Ishikawa (cell line): ENCODE results near the gene ASB1.

Experiments used
- CEBPB ChIP-seq: IDR thresholded peaks from 2 replicates; pipeline ENCODE4 v1.6.1; 2012
- CREB1 ChIP-seq: IDR thresholded peaks from 2 replicates; pipeline ENCODE4 v1.6.1; 2012; ENCODE audit warnings: low read depth
- EGR1 ChIP-seq: IDR thresholded peaks from 2 replicates; pipeline ENCODE4 v1.6.1; 2012
- EP300 ChIP-seq: IDR thresholded peaks from 2 replicates; pipeline ENCODE4 v1.6.1; 2012; ENCODE audit warnings: borderline replicate concordance
- FOXM1 ChIP-seq: IDR thresholded peaks from 2 replicates; pipeline ENCODE4 v1.6.1; 2012; ENCODE audit warnings: low read depth, borderline replicate concordance
- NFIC ChIP-seq: IDR thresholded peaks from 2 replicates; pipeline ENCODE4 v1.6.1; 2012
- RAD21 ChIP-seq: IDR thresholded peaks from 2 replicates; pipeline ENCODE4 v1.6.1; 2012; ENCODE audit warnings: low read depth
- TAF1 ChIP-seq: IDR thresholded peaks from 2 replicates; pipeline ENCODE4 v1.6.1; 2012; ENCODE audit warnings: low read depth, mild to moderate bottlenecking
- TCF12 ChIP-seq: IDR thresholded peaks from 2 replicates; pipeline ENCODE4 v1.6.1; 2012; ENCODE audit warnings: low read depth
- TEAD4 ChIP-seq: IDR thresholded peaks from 2 replicates; pipeline ENCODE4 v1.6.1; 2012
- YY1 ChIP-seq: IDR thresholded peaks from 2 replicates; pipeline ENCODE4 v1.6.1; 2012; ENCODE audit warnings: low read depth
- ZBTB7A ChIP-seq: IDR thresholded peaks from 2 replicates; pipeline ENCODE4 v1.6.1; 2012; ENCODE audit warnings: low read depth
- TF ChIP-seq, protein P1 (sequence below): IDR thresholded peaks from 2 replicates; pipeline ENCODE4 v1.6.1; 2012; ENCODE audit warnings: low read depth, mild to moderate bottlenecking
- TF ChIP-seq, protein P2 (sequence below): IDR thresholded peaks from 2 replicates; pipeline ENCODE4 v1.6.1; 2012
- TF ChIP-seq, protein P3 (sequence below): IDR thresholded peaks from 2 replicates; pipeline ENCODE4 v1.6.1; 2012

The ASB1 gene

DNA sequence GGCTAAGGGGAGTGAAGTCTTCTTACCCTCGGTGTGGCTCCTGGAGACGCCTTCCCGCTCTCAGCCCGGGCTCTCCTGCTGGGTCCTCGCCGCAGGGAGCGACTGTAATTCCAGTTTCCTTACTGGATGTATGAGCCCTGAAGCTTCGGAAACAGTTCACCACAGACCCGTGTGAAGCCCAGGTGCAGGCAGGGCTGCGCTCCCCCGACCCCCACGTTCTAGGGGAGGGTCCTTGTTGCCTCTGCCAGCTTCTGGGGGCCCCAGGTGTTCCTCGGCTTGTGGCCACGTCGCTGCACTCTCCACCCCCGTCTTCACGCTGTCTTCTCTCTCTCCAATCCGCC lies 5.1 kb upstream of the ASB1 start:
- TF ChIP-seq TAF1 (no peak), CEBPB (no peak), FOXM1 (no peak), YY1 (no peak)
- TF ChIP-seq, protein P1, sequence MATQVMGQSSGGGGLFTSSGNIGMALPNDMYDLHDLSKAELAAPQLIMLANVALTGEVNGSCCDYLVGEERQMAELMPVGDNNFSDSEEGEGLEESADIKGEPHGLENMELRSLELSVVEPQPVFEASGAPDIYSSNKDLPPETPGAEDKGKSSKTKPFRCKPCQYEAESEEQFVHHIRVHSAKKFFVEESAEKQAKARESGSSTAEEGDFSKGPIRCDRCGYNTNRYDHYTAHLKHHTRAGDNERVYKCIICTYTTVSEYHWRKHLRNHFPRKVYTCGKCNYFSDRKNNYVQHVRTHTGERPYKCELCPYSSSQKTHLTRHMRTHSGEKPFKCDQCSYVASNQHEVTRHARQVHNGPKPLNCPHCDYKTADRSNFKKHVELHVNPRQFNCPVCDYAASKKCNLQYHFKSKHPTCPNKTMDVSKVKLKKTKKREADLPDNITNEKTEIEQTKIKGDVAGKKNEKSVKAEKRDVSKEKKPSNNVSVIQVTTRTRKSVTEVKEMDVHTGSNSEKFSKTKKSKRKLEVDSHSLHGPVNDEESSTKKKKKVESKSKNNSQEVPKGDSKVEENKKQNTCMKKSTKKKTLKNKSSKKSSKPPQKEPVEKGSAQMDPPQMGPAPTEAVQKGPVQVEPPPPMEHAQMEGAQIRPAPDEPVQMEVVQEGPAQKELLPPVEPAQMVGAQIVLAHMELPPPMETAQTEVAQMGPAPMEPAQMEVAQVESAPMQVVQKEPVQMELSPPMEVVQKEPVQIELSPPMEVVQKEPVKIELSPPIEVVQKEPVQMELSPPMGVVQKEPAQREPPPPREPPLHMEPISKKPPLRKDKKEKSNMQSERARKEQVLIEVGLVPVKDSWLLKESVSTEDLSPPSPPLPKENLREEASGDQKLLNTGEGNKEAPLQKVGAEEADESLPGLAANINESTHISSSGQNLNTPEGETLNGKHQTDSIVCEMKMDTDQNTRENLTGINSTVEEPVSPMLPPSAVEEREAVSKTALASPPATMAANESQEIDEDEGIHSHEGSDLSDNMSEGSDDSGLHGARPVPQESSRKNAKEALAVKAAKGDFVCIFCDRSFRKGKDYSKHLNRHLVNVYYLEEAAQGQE, result no peak

DNA sequence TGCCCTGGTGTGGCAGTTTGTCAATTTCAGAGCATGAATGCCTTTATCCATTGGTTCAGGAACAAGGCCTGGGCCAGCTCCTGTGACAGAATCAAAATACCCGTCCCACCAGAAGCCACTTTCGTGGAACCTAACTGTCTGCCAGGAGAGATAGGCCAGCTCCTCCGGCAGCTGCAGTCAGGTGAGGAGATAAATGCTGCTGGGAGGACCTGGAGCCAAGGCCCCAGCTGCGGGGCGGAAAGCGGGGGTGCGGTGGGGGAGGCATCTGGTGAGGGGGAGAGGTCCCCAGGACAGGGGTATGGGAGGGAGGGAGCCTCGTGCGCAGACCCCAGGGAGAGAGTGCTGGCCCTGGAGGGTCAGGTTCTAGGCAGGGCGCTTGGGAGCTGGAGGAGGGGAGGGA lies 4.4 kb upstream of the ASB1 start:
- TF ChIP-seq NFIC (no peak), CEBPB (no peak), YY1 (no peak), EGR1 (no peak), CREB1 (no peak), EP300 (no peak), RAD21 (no peak), TEAD4 (no peak), TAF1 (no peak), ZBTB7A (no peak), TCF12 (no peak)
- TF ChIP-seq, protein P1, result no peak
- TF ChIP-seq, protein P2, sequence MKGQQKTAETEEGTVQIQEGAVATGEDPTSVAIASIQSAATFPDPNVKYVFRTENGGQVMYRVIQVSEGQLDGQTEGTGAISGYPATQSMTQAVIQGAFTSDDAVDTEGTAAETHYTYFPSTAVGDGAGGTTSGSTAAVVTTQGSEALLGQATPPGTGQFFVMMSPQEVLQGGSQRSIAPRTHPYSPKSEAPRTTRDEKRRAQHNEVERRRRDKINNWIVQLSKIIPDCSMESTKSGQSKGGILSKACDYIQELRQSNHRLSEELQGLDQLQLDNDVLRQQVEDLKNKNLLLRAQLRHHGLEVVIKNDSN, result no peak
- TF ChIP-seq, protein P3, sequence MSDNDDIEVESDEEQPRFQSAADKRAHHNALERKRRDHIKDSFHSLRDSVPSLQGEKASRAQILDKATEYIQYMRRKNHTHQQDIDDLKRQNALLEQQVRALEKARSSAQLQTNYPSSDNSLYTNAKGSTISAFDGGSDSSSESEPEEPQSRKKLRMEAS, result no peak

DNA sequence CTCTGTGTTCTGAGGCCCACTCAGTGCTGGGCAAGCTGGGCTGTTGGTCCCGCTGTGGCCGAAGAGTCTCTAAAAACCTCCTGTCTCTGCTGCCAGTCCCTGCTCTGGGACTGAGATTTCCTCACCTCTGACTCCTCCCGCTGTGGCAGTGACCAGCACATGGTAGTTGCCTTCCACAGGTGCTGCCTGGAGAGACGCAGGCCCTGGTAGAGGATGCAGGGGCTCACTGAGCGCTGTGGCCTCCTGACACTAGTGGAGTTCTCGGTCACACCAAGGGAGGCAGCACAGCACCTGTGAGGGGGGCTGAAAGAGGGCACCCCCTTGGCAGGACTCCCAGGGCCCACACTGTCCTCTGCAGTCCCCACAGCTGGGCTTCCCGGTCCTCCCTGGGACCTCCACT lies 3.8 kb upstream of the ASB1 start:
- TF ChIP-seq CEBPB (no peak), TEAD4 (no peak), RAD21 (no peak), CREB1 (no peak), TCF12 (no peak), TAF1 (no peak), YY1 (no peak), EP300 (no peak), FOXM1 (no peak), NFIC (no peak), ZBTB7A (no peak), EGR1 (no peak)
- TF ChIP-seq, protein P1, result no peak
- TF ChIP-seq, protein P2, result no peak
- TF ChIP-seq, protein P3, result no peak

DNA sequence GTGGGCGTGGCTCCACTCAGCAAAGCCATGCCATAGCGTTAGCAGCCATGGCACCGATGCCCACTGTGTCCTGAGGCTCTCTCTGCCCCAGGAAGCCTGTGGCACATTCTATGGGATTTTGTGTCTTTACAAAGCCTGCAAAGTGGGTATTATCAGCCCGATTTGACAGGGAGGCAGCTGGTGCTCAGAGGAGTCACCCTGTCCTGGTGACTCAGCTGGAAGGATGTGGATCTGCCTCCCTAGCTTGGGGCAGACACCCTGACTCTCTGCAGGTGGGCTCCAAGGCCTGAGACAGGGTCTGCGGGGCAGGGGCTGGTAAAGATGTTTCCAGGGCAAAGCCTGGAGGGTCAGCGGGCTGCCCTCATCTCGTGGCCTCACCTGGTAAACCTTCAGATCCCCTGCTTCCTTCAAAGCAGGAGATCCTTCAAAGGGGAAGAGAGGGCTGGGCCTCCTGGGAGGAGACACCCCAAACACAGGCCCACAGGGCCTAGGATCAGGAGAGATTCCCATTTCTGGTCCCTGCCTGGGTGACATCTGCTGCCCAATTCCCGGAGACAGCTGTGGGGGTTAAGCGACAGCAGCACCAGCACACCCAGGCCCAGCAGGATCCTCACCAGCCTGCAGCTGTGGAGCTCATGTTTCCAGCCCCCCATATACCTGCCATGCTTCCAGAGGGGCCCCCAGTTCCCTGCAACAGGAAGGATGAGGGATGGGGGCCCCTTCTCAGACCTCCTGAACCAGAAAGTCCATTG lies 3.0 kb upstream of the ASB1 start:
- TF ChIP-seq EP300 (no peak), NFIC (no peak), FOXM1 (no peak), CEBPB (no peak), CREB1 (no peak), TAF1 (no peak), EGR1 (no peak)
- TF ChIP-seq, protein P1, result no peak
